OCI-LY7 (cell line): ENCODE results near the gene ANKRD33B.

Source experiments
- EZH2phosphoT487 ChIP-seq: fragments of 200-600 bp; sonication (generic); IDR thresholded peaks from 2 replicates; pipeline ENCODE4 v1.6.1; 2018; ENCODE audit warnings: low read depth, borderline replicate concordance, mild to moderate bottlenecking, mixed run types, antibody characterized with exemption, low read length, moderate library complexity, mixed read lengths
- TF ChIP-seq, protein P1 (sequence below): fragments of 200-600 bp; sonication (generic); conservative IDR thresholded peaks from 2 replicates; pipeline ENCODE4 v1.5.1; 2014; ENCODE audit warnings: mild to moderate bottlenecking, antibody characterized with exemption, low read length, moderate library complexity, mixed read lengths

DNA sequence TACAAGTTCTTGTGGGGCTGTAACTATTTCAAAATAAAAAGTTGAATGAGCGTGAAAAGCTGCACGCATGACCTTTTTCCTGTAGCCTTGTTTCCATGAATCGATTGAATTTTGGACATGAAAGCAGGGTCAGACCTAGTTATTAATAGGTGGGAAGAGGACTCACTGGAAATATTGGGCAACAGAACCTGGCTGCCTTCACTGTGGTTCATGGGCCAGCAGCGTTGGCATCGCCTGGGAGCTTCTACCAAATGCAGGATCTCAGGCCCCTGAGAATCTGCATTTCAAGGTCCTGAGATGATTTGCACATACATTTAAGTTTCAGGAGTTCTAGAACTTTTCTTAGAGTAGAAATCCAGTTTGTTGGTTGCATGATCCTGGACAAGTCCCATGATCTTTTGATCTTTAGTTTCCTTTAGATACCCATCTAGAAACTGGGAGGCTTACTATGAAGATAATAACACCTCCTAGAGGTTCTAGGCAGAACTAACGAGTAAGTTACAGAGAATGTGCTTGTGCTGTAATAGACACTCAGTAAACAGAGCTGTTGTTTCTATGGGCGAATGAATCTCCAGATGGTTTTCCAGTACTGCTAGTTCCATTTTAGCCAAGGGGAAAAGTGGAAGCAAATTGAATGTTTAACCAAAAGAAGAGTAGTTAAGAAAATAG, 12.4 kb downstream of the ANKRD33B start:
- TF ChIP-seq, protein P1, sequence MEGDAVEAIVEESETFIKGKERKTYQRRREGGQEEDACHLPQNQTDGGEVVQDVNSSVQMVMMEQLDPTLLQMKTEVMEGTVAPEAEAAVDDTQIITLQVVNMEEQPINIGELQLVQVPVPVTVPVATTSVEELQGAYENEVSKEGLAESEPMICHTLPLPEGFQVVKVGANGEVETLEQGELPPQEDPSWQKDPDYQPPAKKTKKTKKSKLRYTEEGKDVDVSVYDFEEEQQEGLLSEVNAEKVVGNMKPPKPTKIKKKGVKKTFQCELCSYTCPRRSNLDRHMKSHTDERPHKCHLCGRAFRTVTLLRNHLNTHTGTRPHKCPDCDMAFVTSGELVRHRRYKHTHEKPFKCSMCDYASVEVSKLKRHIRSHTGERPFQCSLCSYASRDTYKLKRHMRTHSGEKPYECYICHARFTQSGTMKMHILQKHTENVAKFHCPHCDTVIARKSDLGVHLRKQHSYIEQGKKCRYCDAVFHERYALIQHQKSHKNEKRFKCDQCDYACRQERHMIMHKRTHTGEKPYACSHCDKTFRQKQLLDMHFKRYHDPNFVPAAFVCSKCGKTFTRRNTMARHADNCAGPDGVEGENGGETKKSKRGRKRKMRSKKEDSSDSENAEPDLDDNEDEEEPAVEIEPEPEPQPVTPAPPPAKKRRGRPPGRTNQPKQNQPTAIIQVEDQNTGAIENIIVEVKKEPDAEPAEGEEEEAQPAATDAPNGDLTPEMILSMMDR: peak; percentile 71
- no peak for TF ChIP-seq EZH2phosphoT487
